Measurements from ENCODE around the gene PMEL. TPM values are rescaled to one million over a fixed set of nuclear protein-coding genes. Genes with fewer than 3 reads are reported as not detected.

Gene PMEL
- total and polyA plus RNA-seq, 2 donors (not counting 1 experiment from before 2014, with no cell fraction given): 0.50 to 0.84 TPM

GRCh38 chr12:55965240-55965639 is 602 bp downstream of the PMEL start:
- H2AFZ ChIP-seq (ENCODE audit: low read length): no peak overlapping the region

GRCh38 chr12:55963760-55964159 is 2.1 kb downstream of the PMEL start:
- Histone ChIP-seq H3K4me3 (replicated peaks in 1 of 4; ENCODE audit: control extremely low read depth in 1 of 4, insufficient read depth in 1 of 4, low read depth in 3 of 4, low read length in 4 of 4) (no peak overlapping the region), H3K27ac (ENCODE audit: insufficient read depth, low read length) (no peak overlapping the region), H2AFZ (ENCODE audit: low read length) (no peak overlapping the region), H3K9ac (ENCODE audit: insufficient read depth, low read length) (no peak overlapping the region), H3K9me3 (ENCODE audit: control insufficient read depth, insufficient read depth, low read depth, low read length) (no peaks in the 10 kb centered on the region), H3K27me3 (ENCODE audit: control insufficient read depth, insufficient read depth, low read length) (no peaks in the 10 kb centered on the region), H3K36me3 (ENCODE audit: control insufficient read depth, insufficient read depth, low read length) (no peaks in the 10 kb centered on the region), H3K4me2 (ENCODE audit: extremely low read depth, insufficient read depth, low read length) (no peak overlapping the region), H4K20me1 (ENCODE audit: control insufficient read depth, extremely low read depth, insufficient read depth, low read length) (no peaks in the 10 kb centered on the region), H3K4me1 (ENCODE audit: control insufficient read depth, extremely low read depth, insufficient read depth, low read length) (peaks cover 3% of the 10 kb centered on the region), H3K79me2 (ENCODE audit: control insufficient read depth, insufficient read depth, low read length) (peaks cover 19% of the 10 kb centered on the region)
- TF ChIP-seq CTCF (conservative IDR thresholded peaks at IDR 0.05 in 1 of 2, IDR thresholded peaks at IDR 0.05 in 1 of 2; ENCODE audit: low read depth in 1 of 2, low read length in 2 of 2): no peak
- no peak for DNase-seq (ENCODE audit: low read depth in 2 of 2)

More at GRCh38 chr12:55965240-55965639, 602 bp downstream of the PMEL start:
- peaks cover 4% of the 10 kb centered on the region for H3K4me1 ChIP-seq (ENCODE audit: control insufficient read depth, extremely low read depth, insufficient read depth, low read length)
- no peak overlapping the region for H3K27ac ChIP-seq (ENCODE audit: insufficient read depth, low read length)
- peaks cover 24% of the 10 kb centered on the region for H3K79me2 ChIP-seq (ENCODE audit: control insufficient read depth, insufficient read depth, low read length)
- H3K9me3 ChIP-seq (ENCODE audit: control insufficient read depth, insufficient read depth, low read depth, low read length): no peaks in the 10 kb centered on the region
- no peak overlapping the region for H3K4me3 ChIP-seq (replicated peaks in 1 of 4; ENCODE audit: control extremely low read depth in 1 of 4, insufficient read depth in 1 of 4, low read depth in 3 of 4, low read length in 4 of 4)
- H3K36me3 ChIP-seq (ENCODE audit: control insufficient read depth, insufficient read depth, low read length): no peaks in the 10 kb centered on the region
- no peak overlapping the region for H3K4me2 ChIP-seq (ENCODE audit: extremely low read depth, insufficient read depth, low read length)
- H4K20me1 ChIP-seq (ENCODE audit: control insufficient read depth, extremely low read depth, insufficient read depth, low read length): no peaks in the 10 kb centered on the region
- no peaks in the 10 kb centered on the region for H3K27me3 ChIP-seq (ENCODE audit: control insufficient read depth, insufficient read depth, low read length)
- DNase-seq (ENCODE audit: low read depth in 2 of 2): no peak
- no peak for TF ChIP-seq EZH2 (IDR thresholded peaks at IDR 0.05; ENCODE audit: low read length, missing control alignments)
- TF ChIP-seq CTCF (conservative IDR thresholded peaks at IDR 0.05 in 1 of 2, IDR thresholded peaks at IDR 0.05 in 1 of 2; ENCODE audit: low read depth in 1 of 2, low read length in 2 of 2): no peak
- no peak overlapping the region for H3K9ac ChIP-seq (ENCODE audit: insufficient read depth, low read length)

GRCh38 chr12:55957106-55957859 is 8.6 kb downstream of the PMEL start:
- Histone ChIP-seq H3K27me3 (ENCODE audit: control insufficient read depth, insufficient read depth, low read length) (no peaks in the 10 kb centered on the region), H4K20me1 (ENCODE audit: control insufficient read depth, extremely low read depth, insufficient read depth, low read length) (no peaks in the 10 kb centered on the region), H2AFZ (ENCODE audit: low read length) (no peak overlapping the region), H3K9ac (ENCODE audit: insufficient read depth, low read length) (no peak overlapping the region), H3K27ac (ENCODE audit: insufficient read depth, low read length) (no peak overlapping the region), H3K4me3 (replicated peaks in 1 of 4; ENCODE audit: control extremely low read depth in 1 of 4, insufficient read depth in 1 of 4, low read depth in 3 of 4, low read length in 4 of 4) (no peak overlapping the region), H3K79me2 (ENCODE audit: control insufficient read depth, insufficient read depth, low read length) (no peaks in the 10 kb centered on the region), H3K9me3 (ENCODE audit: control insufficient read depth, insufficient read depth, low read depth, low read length) (no peaks in the 10 kb centered on the region), H3K4me2 (ENCODE audit: extremely low read depth, insufficient read depth, low read length) (no peak overlapping the region), H3K36me3 (ENCODE audit: control insufficient read depth, insufficient read depth, low read length) (no peaks in the 10 kb centered on the region), H3K4me1 (ENCODE audit: control insufficient read depth, extremely low read depth, insufficient read depth, low read length) (no peaks in the 10 kb centered on the region)
- TF ChIP-seq CTCF (conservative IDR thresholded peaks at IDR 0.05 in 1 of 2, IDR thresholded peaks at IDR 0.05 in 1 of 2; ENCODE audit: low read depth in 1 of 2, low read length in 2 of 2) (no peak), EZH2 (IDR thresholded peaks at IDR 0.05; ENCODE audit: low read length, missing control alignments) (no peak)
- DNase-seq (ENCODE audit: low read depth in 2 of 2): no peak
